ENCODE data around the gene DPP4.
A peak's percentile ranks its signal among the peaks of the same experiment; 100 is the strongest.

Gene DPP4

DNA sequence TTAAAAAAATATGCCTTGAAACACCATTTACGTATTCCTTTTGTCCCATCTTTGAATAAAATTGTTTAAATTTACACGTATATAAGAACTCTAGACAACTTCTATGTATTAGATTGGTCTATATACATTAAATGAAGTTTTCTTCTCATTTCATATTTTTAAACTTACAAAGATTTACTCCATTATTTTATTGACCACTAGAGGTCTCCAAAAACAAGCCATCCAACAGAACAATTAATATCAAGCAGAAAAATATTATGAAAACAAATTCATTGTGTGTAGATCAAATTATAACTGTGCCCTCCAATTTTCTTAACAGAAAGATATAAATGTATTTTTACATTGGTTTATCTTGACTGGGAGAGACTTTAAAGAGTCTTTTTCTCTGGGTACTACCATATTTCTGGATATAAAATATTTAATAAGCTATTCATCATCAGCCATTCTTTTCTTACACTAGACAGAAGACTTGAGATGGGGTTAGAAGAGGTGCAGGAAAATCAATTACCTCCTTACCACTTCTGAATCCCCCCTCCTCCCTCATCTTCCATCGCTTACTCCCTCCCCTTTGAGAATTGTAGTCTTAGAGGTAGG lies 66.5 kb downstream of the DPP4 start:
- H3K9ac ChIP-seq (ENCODE audit: insufficient read length, low read depth) = no peak overlapping the region
- no peaks in the 10 kb centered on the region for H3K36me3 ChIP-seq (ENCODE audit: insufficient read depth, insufficient read length, low read length)
- DNase-seq (ENCODE audit: low read depth, low spot score) = no peak
- H3K9me3 ChIP-seq (ENCODE audit: insufficient read depth, low read length) = peaks cover 9% of the 10 kb centered on the region; the same call in 1 of the 2 replicates
- peaks cover 3% of the 10 kb centered on the region for H3K4me1 ChIP-seq (ENCODE audit: insufficient read depth, insufficient read length)
- no peak overlapping the region for H3K4me3 ChIP-seq (ENCODE audit: insufficient read length, low read depth)
- H3K27me3 ChIP-seq (ENCODE audit: insufficient read depth, insufficient read length) = no peaks in the 10 kb centered on the region
- TF ChIP-seq YY1 (IDR thresholded peaks at IDR 0.05; ENCODE audit: insufficient read depth, insufficient read length) (no peak), ZNF274 (IDR thresholded peaks at IDR 0.05; ENCODE audit: low read depth, low read length) (no peak), SUZ12 (IDR thresholded peaks at IDR 0.05; ENCODE audit: extremely low read depth, insufficient read depth, insufficient read length) (no peak)

DNA sequence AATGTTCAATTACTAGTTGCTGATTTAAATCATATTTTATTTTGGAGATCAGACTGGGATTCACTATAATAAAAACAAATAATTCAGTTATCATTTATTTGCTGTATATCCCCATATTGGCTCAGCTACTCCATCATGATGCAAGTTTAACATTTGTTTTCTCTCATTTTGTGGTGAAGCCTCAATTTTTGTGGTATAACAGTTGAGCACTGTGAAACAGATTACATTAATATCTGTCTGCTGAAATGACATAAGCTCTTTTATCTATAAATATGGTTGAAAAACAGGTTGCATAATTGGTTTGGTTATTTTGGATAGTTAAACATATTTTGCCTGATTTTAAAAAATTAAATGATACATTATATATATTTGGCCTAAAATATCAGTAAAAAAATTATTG lies 67.7 kb downstream of the DPP4 start:
- no peak for TF ChIP-seq SUZ12 (IDR thresholded peaks at IDR 0.05; ENCODE audit: extremely low read depth, insufficient read depth, insufficient read length)
- TF ChIP-seq YY1 (IDR thresholded peaks at IDR 0.05; ENCODE audit: insufficient read depth, insufficient read length) = no peak
- TF ChIP-seq ZNF274 (IDR thresholded peaks at IDR 0.05; ENCODE audit: low read depth, low read length) = no peak
- Histone ChIP-seq H3K36me3 (ENCODE audit: insufficient read depth, insufficient read length, low read length) (no peaks in the 10 kb centered on the region), H3K9me3 (ENCODE audit: insufficient read depth, low read length) (peaks cover 9% of the 10 kb centered on the region; the same call in 1 of the 2 replicates), H3K4me1 (ENCODE audit: insufficient read depth, insufficient read length) (peaks cover 6% of the 10 kb centered on the region), H3K27me3 (ENCODE audit: insufficient read depth, insufficient read length) (no peaks in the 10 kb centered on the region), H3K9ac (ENCODE audit: insufficient read length, low read depth) (no peak overlapping the region), H3K4me3 (ENCODE audit: insufficient read length, low read depth) (no peak overlapping the region)
- no peak for DNase-seq (ENCODE audit: low read depth, low spot score)

DNA sequence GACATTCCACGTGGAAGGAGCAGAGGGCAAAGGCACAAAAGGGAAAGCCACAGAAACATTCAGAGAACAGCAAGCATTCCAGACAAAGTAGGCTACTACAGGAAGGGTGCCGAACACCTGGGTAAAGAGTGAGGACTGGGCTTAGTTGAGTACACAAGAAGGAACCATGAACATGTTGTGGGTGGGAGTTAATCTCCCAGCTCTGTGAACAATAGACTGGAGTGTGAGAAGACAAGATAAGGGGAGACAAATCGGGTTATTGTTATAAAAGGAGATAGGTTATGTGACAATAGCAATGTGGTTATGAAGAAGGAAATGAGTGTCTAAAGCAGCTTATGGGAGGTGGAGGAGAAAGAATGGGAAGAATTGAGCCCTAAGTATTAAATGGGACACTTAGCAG lies 70.0 kb downstream of the DPP4 start:
- Histone ChIP-seq H3K4me3 (ENCODE audit: insufficient read length, low read depth) (no peak overlapping the region), H3K4me1 (ENCODE audit: insufficient read depth, insufficient read length) (peaks cover 6% of the 10 kb centered on the region), H3K36me3 (ENCODE audit: insufficient read depth, insufficient read length, low read length) (no peaks in the 10 kb centered on the region), H3K9me3 (ENCODE audit: insufficient read depth, low read length) (peaks cover 9% of the 10 kb centered on the region; the same call in 1 of the 2 replicates), H3K9ac (ENCODE audit: insufficient read length, low read depth) (no peak overlapping the region), H3K27me3 (ENCODE audit: insufficient read depth, insufficient read length) (no peaks in the 10 kb centered on the region)
- TF ChIP-seq SUZ12 (IDR thresholded peaks at IDR 0.05; ENCODE audit: extremely low read depth, insufficient read depth, insufficient read length) (no peak), YY1 (IDR thresholded peaks at IDR 0.05; ENCODE audit: insufficient read depth, insufficient read length) (no peak), ZNF274 (IDR thresholded peaks at IDR 0.05; ENCODE audit: low read depth, low read length) (no peak)
- no peak for DNase-seq (ENCODE audit: low read depth, low spot score)

DNA sequence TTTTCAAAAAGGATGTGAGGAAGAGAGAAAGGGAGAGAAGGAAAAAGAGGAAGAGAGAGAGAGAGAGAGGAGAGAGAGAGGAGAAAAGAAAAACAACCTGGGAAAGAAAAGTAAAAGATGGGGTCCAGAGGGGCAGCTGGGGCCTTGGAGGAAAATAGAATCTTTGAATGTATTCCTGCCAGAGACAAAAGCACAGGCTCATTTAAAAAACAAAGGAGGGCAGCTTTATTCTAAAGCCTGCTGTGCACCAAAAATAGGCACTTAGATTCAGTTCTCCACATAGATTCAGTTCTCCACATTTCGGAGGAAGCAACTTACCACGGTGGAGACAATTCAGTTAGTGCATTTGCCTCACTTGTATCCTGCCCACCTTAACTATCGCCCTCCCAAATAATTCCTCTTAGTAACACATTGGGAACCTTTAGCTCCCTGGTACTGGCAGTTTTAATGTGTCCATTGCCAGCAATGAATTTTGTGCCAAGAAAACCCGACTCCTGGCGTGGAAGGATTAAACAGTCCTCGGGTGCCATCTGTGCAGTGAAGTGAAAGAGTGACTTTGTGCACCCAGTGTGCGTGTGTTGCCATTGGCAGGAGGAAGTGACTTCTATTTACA lies 71.3 kb downstream of the DPP4 start:
- no peak for TF ChIP-seq SUZ12 (IDR thresholded peaks at IDR 0.05; ENCODE audit: extremely low read depth, insufficient read depth, insufficient read length)
- TF ChIP-seq YY1 (IDR thresholded peaks at IDR 0.05; ENCODE audit: insufficient read depth, insufficient read length) = no peak
- TF ChIP-seq ZNF274 (IDR thresholded peaks at IDR 0.05; ENCODE audit: low read depth, low read length) = no peak
- peaks cover 7% of the 10 kb centered on the region; the same call in 1 of the 2 replicates for H3K9me3 ChIP-seq (ENCODE audit: insufficient read depth, low read length)
- no peaks in the 10 kb centered on the region for H3K27me3 ChIP-seq (ENCODE audit: insufficient read depth, insufficient read length)
- DNase-seq (ENCODE audit: low read depth, low spot score) = peak; percentile 18
- peaks cover 6% of the 10 kb centered on the region for H3K4me1 ChIP-seq (ENCODE audit: insufficient read depth, insufficient read length)
- no peaks in the 10 kb centered on the region for H3K36me3 ChIP-seq (ENCODE audit: insufficient read depth, insufficient read length, low read length)
- no peak overlapping the region for H3K4me3 ChIP-seq (ENCODE audit: insufficient read length, low read depth)
- H3K9ac ChIP-seq (ENCODE audit: insufficient read length, low read depth) = no peak overlapping the region

DNA sequence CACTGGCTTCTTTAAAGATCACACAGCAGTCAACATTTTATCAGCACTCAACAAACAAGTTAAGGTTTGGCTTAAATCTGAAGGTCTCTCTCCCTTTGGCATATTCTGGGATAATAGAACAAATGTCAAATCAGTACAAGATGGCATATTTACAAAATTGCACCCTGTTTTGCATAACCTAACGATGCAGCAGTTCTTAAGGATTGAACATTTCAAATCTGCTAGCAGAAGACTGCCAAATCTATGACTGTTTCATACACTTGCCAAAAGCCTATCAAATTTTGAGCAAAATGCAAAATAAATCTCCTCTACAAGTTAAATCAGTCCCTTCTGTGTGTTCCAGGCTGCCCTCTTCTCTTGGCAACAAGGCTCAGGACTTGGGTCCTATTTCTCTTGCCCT lies 73.6 kb downstream of the DPP4 start:
- DNase-seq (ENCODE audit: low read depth, low spot score) = no peak
- TF ChIP-seq YY1 (IDR thresholded peaks at IDR 0.05; ENCODE audit: insufficient read depth, insufficient read length) (no peak), SUZ12 (IDR thresholded peaks at IDR 0.05; ENCODE audit: extremely low read depth, insufficient read depth, insufficient read length) (no peak), ZNF274 (IDR thresholded peaks at IDR 0.05; ENCODE audit: low read depth, low read length) (no peak)
- peaks cover 6% of the 10 kb centered on the region for H3K4me1 ChIP-seq (ENCODE audit: insufficient read depth, insufficient read length)
- no peaks in the 10 kb centered on the region for H3K27me3 ChIP-seq (ENCODE audit: insufficient read depth, insufficient read length)
- no peaks in the 10 kb centered on the region for H3K36me3 ChIP-seq (ENCODE audit: insufficient read depth, insufficient read length, low read length)
- no peak overlapping the region for H3K9ac ChIP-seq (ENCODE audit: insufficient read length, low read depth)
- no peaks in the 10 kb centered on the region for H3K9me3 ChIP-seq (ENCODE audit: insufficient read depth, low read length)
- no peak overlapping the region for H3K4me3 ChIP-seq (ENCODE audit: insufficient read length, low read depth)

DNA sequence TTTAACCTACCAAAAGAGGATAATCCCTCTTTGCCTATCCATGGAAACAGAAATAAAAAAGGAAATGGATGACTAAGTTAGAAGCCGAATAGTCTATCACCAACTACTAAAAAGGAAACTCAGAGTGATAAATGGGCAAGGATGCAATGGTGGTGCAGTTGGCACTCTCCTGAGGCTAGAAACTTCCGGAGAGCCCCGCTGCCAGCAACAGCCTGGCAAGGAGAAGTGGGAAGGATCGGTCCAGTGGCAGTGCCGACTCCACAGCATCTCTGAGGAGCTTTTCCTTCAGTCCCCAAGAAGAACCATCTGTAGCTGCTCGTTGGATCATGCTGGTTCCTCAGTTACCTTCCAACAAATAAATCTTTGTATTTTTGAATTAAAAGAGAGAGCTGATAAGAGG lies 74.7 kb downstream of the DPP4 start:
- no peak for DNase-seq (ENCODE audit: low read depth, low spot score)
- Histone ChIP-seq H3K36me3 (ENCODE audit: insufficient read depth, insufficient read length, low read length) (no peaks in the 10 kb centered on the region), H3K27me3 (ENCODE audit: insufficient read depth, insufficient read length) (no peaks in the 10 kb centered on the region), H3K4me3 (ENCODE audit: insufficient read length, low read depth) (no peak overlapping the region), H3K4me1 (ENCODE audit: insufficient read depth, insufficient read length) (peaks cover 6% of the 10 kb centered on the region), H3K9ac (ENCODE audit: insufficient read length, low read depth) (no peak overlapping the region), H3K9me3 (ENCODE audit: insufficient read depth, low read length) (no peaks in the 10 kb centered on the region)
- no peak for TF ChIP-seq SUZ12 (IDR thresholded peaks at IDR 0.05; ENCODE audit: extremely low read depth, insufficient read depth, insufficient read length)
- no peak for TF ChIP-seq ZNF274 (IDR thresholded peaks at IDR 0.05; ENCODE audit: low read depth, low read length)
- no peak for TF ChIP-seq YY1 (IDR thresholded peaks at IDR 0.05; ENCODE audit: insufficient read depth, insufficient read length)

DNA sequence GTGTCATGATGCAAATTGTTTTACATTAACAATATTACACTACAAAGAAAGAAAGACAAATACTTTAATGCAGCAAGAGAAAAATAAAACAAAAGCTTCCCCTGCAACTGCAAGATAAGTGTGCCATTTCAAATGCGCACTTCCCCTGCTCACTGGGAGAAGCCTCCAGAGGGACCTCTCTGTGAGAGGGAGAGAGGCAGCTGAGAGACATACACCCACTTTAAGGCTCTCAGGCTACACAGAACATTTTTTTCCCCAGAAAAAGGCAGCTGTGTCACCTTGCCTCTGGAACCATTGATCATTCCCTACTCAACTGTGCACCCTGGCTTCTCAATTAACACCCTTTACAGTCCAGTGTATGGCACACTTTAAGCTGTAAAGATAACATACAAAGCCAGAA lies 75.2 kb downstream of the DPP4 start:
- Histone ChIP-seq H3K9me3 (ENCODE audit: insufficient read depth, low read length) (no peaks in the 10 kb centered on the region), H3K4me1 (ENCODE audit: insufficient read depth, insufficient read length) (peaks cover 6% of the 10 kb centered on the region), H3K36me3 (ENCODE audit: insufficient read depth, insufficient read length, low read length) (no peaks in the 10 kb centered on the region), H3K9ac (ENCODE audit: insufficient read length, low read depth) (no peak overlapping the region), H3K4me3 (ENCODE audit: insufficient read length, low read depth) (no peak overlapping the region), H3K27me3 (ENCODE audit: insufficient read depth, insufficient read length) (no peaks in the 10 kb centered on the region)
- no peak for TF ChIP-seq YY1 (IDR thresholded peaks at IDR 0.05; ENCODE audit: insufficient read depth, insufficient read length)
- no peak for TF ChIP-seq SUZ12 (IDR thresholded peaks at IDR 0.05; ENCODE audit: extremely low read depth, insufficient read depth, insufficient read length)
- TF ChIP-seq ZNF274 (IDR thresholded peaks at IDR 0.05; ENCODE audit: low read depth, low read length) = no peak
- DNase-seq (ENCODE audit: low read depth, low spot score) = no peak
